Loucy (cell line): ENCODE measurements around the gene ZNF280D.

Source experiments
- H2AFZ ChIP-seq: fragments of 200-600 bp; sonication (generic); 2 replicates; pipeline ENCODE4 v1.6.0; 2016; ENCODE audit warnings: antibody characterized with exemption, mild to moderate bottlenecking, low read length, moderate library complexity
- H3F3A ChIP-seq: fragments of 200-600 bp; 2 replicates; pipeline ENCODE4 v1.6.0; 2016; ENCODE audit warnings: antibody characterized with exemption, low read depth, mild to moderate bottlenecking
- H3K27me3 ChIP-seq: fragments of 200-600 bp; sonication (generic); 2 replicates; pipeline ENCODE4 v1.6.1; 2014; ENCODE audit warnings: low read length, mild to moderate bottlenecking; ENCODE audit not compliant: insufficient read depth, poor library complexity, severe bottlenecking
- H3K36me3 ChIP-seq: fragments of 200-600 bp; sonication (generic); 2 replicates; pipeline ENCODE4 v1.6.1; 2016; ENCODE audit warnings: low read length; ENCODE audit not compliant: insufficient read depth
- H3K4me1 ChIP-seq: fragments of 200-600 bp; sonication (generic); 2 replicates; pipeline ENCODE4 v1.5.1; 2014; ENCODE audit warnings: low read length, mild to moderate bottlenecking; ENCODE audit not compliant: insufficient read depth, poor library complexity, severe bottlenecking
- H3K4me2 ChIP-seq: fragments of 200-600 bp; sonication (generic); 2 replicates; pipeline ENCODE4 v1.6.0; 2014; ENCODE audit warnings: antibody characterized with exemption, low read length, low read depth, mild to moderate bottlenecking; ENCODE audit not compliant: poor library complexity, severe bottlenecking
- H3K4me3 ChIP-seq: fragments of 200-600 bp; sonication (generic); 2 replicates; pipeline ENCODE4 v1.5.1; 2014; ENCODE audit warnings: low read length, mild to moderate bottlenecking, mixed read lengths; ENCODE audit not compliant: poor library complexity, severe bottlenecking
- H3K79me2 ChIP-seq: fragments of 200-600 bp; sonication (generic); 2 replicates; pipeline ENCODE4 v1.6.1; 2014; ENCODE audit warnings: low read length; ENCODE audit not compliant: insufficient read depth
- H3K9ac ChIP-seq: fragments of 200-600 bp; sonication (generic); 2 replicates; pipeline ENCODE4 v1.6.0; 2014; ENCODE audit warnings: mild to moderate bottlenecking, low read depth, low read length, moderate library complexity; ENCODE audit not compliant: poor library complexity, severe bottlenecking
- H3K9me2 ChIP-seq: fragments of 200-600 bp; sonication (generic); replicated peaks from 2 replicates; pipeline ENCODE4 v1.6.1; 2016; ENCODE audit warnings: low read depth, low read length, mixed read lengths
- H3K9me3 ChIP-seq: fragments of 200-600 bp; sonication (generic); 2 replicates; pipeline ENCODE4 v1.6.1; 2014; ENCODE audit warnings: mild to moderate bottlenecking, antibody characterized with exemption, low read length, low read depth; ENCODE audit not compliant: insufficient read depth
- H4K20me1 ChIP-seq: fragments of 200-600 bp; sonication (generic); 2 replicates; pipeline ENCODE4 v1.6.0; 2014; ENCODE audit warnings: antibody characterized with exemption, low read length, mild to moderate bottlenecking; ENCODE audit not compliant: insufficient read depth, poor library complexity, severe bottlenecking
- CTCF ChIP-seq: fragments of 200-600 bp; sonication (generic); conservative IDR thresholded peaks from 2 replicates; pipeline ENCODE4 v1.5.1; 2014; ENCODE audit warnings: mild to moderate bottlenecking, antibody characterized with exemption, low read length
- EZH2phosphoT487 ChIP-seq: fragments of 200-600 bp; IDR thresholded peaks from 2 replicates; pipeline ENCODE4 v1.6.1; 2018; ENCODE audit warnings: antibody characterized with exemption, mild to moderate bottlenecking, moderate library complexity, borderline replicate concordance

ZNF280D gene

GRCh38 chr15:56667517-56667916 lies 65.8 kb downstream of the ZNF280D start:
- Histone ChIP-seq H3F3A (no peaks in the 10 kb centered on the region), H2AFZ (no peak overlapping the region), H3K27me3 (no peaks in the 10 kb centered on the region), H3K4me1 (no peaks in the 10 kb centered on the region), H3K79me2 (no peaks in the 10 kb centered on the region), H3K9me2 (no peaks in the 10 kb centered on the region), H3K4me3 (no peak overlapping the region), H3K9ac (no peak overlapping the region), H4K20me1 (no peaks in the 10 kb centered on the region), H3K36me3 (no peaks in the 10 kb centered on the region), H3K9me3 (no peaks in the 10 kb centered on the region), H3K4me2 (no peak overlapping the region)
- TF ChIP-seq EZH2phosphoT487 (no peak), CTCF (no peak)

- H3K4me1 ChIP-seq, result no peaks in the 10 kb centered on the region
- no peak overlapping the region for H2AFZ ChIP-seq
- no peak for TF ChIP-seq CTCF
- no peak for TF ChIP-seq EZH2phosphoT487
- no peaks in the 10 kb centered on the region for H3K27me3 ChIP-seq
- no peaks in the 10 kb centered on the region for H4K20me1 ChIP-seq
- H3K9ac ChIP-seq, result no peak overlapping the region
- H3K9me3 ChIP-seq, result no peaks in the 10 kb centered on the region
- H3K79me2 ChIP-seq, result no peaks in the 10 kb centered on the region
- no peaks in the 10 kb centered on the region for H3K36me3 ChIP-seq
- H3K4me3 ChIP-seq, result no peak overlapping the region
- no peaks in the 10 kb centered on the region for H3F3A ChIP-seq
- H3K4me2 ChIP-seq, result no peak overlapping the region
- no peaks in the 10 kb centered on the region for H3K9me2 ChIP-seq
These were observed 72.4 kb downstream of the ZNF280D start for GRCh38 chr15:56660943-56661342.

- Histone ChIP-seq H3K9ac (no peak overlapping the region), H3K9me3 (no peaks in the 10 kb centered on the region), H3F3A (no peaks in the 10 kb centered on the region), H2AFZ (no peak overlapping the region), H3K36me3 (no peaks in the 10 kb centered on the region), H3K4me3 (no peak overlapping the region), H3K79me2 (no peaks in the 10 kb centered on the region), H3K4me1 (no peaks in the 10 kb centered on the region), H3K9me2 (no peaks in the 10 kb centered on the region), H3K4me2 (no peak overlapping the region), H3K27me3 (no peaks in the 10 kb centered on the region), H4K20me1 (no peaks in the 10 kb centered on the region)
- TF ChIP-seq EZH2phosphoT487, result no peak
- no peak for TF ChIP-seq CTCF
These were observed 74.1 kb downstream of the ZNF280D start for GRCh38 chr15:56659197-56659596.
